ENCODE data around the gene HDLBP.

Gene HDLBP

GRCh38 chr2:241315093-241315878 lies at the start of gene HDLBP:
HDLBP (minus strand) TSS chr2:241315672; CDS start chr2:241266869, 48,803 bp downstream.
- in situ Hi-C loops (cut with MboI; ENCODE audit: low sequenced_read_pairs), result no loop called here

DNA sequence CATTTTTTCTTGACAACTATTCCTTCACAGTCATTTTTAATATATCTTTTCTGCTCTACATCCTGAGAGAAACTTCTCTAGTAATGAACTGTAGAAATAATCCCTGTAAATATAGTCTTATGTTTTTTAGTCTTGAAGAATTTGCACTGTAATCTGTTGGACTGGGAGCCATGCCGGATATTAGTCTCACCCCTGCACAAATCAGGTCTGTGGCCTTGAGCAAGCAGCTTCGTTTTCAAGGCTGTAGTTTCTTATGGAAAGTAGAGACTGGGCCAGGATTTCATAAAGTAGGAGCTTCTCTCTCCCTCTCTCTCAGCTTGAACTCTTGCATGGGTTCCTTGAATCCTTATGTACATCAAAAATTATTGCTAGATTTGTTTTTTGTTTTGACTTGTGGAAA lies 49.3 kb upstream of the HDLBP start:
- in situ Hi-C loops (cut with MboI; ENCODE audit: low sequenced_read_pairs), result no loop called here

GRCh38 chr2:241363426-241363825 lies 48.0 kb upstream of the HDLBP start:
- in situ Hi-C loops (cut with MboI; ENCODE audit: low sequenced_read_pairs), result no loop called here

GRCh38 chr2:241359481-241360045 lies 44.1 kb upstream of the HDLBP start:
- in situ Hi-C loops (cut with MboI; ENCODE audit: low sequenced_read_pairs), result no loop called here

- in situ Hi-C loops (cut with MboI; ENCODE audit: low sequenced_read_pairs), result no loop called here
Measured at GRCh38 chr2:241358470-241358869, 43.0 kb upstream of the HDLBP start.

DNA sequence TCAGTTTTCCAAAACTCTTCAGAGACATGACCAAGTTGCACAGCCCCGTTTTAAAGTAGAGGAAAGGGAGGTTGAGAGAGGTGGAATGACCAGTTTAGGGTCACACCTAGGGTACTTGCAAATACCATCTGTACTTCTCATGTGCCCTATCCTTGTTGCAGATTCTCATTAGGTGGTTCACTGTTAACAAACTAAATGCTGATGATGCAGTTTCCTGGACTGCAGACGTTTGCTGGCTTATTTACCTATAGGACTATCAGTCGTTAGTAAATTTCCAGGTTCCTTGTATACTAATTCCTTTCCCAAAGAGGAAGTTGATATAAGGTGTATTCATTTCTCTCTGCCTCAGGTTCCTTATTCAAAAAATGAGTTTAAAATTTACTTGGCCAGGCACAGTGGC lies 42.1 kb upstream of the HDLBP start:
- in situ Hi-C loops (cut with MboI; ENCODE audit: low sequenced_read_pairs), result no loop called here

DNA sequence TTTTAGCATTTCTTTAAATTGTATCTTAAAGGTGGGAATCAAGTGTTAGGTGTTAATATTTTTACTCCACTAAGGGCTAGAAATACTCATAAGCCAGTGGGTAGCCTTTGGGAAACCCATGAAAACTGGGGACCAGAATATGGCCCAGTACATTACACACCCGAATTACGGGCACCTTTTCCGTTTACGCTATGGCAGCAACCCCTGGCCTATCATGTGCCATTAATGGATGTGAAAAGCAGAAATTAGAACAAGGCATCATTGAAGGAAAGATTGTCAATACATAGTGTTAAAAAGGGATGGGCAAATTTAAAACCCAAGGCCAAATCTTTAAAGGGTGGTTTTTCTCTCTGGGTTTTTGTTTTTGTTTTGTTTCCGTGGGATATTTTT lies 41.4 kb upstream of the HDLBP start:
- in situ Hi-C loops (cut with MboI; ENCODE audit: low sequenced_read_pairs), result no loop called here

GRCh38 chr2:241355983-241356870 lies 40.8 kb upstream of the HDLBP start, which contains the start of gene FARP2:
FARP2 (plus strand) TSS chr2:241356285; CDS start chr2:241373108, 16,823 bp downstream.
- in situ Hi-C loops (cut with MboI; ENCODE audit: low sequenced_read_pairs), result no loop called here

- in situ Hi-C loops (cut with MboI; ENCODE audit: low sequenced_read_pairs), result no loop called here
Measured at GRCh38 chr2:241354668-241355658, 39.5 kb upstream of the HDLBP start.

GRCh38 chr2:241352227-241352626 lies 36.8 kb upstream of the HDLBP start:
- in situ Hi-C loops (cut with MboI; ENCODE audit: low sequenced_read_pairs), result no loop called here

- in situ Hi-C loops (cut with MboI; ENCODE audit: low sequenced_read_pairs), result no loop called here
Measured at GRCh38 chr2:241351640-241352031, 36.2 kb upstream of the HDLBP start.

DNA sequence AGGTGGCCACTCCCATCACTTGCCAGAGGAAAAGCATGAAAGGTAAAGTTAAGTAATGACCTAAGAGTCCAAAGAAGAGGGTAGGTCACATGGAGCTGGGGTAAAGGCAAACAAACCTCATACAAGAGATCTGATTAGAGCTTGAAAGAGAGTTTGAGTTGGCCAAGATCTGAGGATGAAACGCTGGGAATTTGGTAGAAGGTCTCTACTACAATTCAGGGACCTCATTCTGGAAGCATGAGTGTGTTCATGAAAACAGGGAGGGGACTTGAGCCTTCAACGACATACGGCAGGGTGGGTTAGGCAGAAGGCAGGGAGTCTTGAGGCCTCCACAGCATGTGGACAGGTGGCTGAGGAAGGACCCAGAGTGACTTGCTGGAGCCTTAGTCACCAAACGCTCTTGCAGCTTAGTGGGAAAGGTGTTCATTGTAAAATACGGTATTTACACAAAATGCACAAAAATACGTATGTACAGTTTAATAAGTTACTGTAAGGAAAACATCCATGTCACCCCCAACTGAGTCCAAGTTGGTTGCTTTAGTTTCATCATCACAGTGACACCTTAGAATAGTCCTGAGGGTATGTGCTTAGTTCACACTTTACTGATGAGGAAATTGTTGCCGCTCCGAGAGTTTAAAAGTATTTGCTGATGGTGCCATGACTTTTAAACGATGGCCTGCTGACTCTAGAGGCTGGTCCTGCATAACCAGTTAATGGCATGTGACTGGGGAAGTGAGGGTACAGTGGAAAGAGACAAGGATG lies 35.6 kb upstream of the HDLBP start:
- in situ Hi-C loops (cut with MboI; ENCODE audit: low sequenced_read_pairs), result no loop called here

DNA sequence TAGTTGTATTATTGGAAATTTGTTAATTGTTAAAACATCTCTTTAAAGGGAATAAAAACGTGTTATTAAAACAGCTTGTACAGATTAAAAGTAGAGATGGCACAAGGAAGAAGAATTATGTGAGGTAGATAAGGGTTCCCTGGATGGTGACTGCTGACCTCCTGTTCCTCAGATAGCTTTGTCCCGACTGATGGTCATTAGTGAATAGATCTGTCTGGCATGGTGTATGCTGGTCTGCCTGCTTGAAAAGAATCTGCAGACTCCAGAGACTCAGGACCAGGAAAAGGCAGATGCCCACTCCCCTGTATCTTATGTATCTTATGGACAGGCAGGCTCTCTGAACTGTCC lies 35.0 kb upstream of the HDLBP start:
- in situ Hi-C loops (cut with MboI; ENCODE audit: low sequenced_read_pairs), result no loop called here

DNA sequence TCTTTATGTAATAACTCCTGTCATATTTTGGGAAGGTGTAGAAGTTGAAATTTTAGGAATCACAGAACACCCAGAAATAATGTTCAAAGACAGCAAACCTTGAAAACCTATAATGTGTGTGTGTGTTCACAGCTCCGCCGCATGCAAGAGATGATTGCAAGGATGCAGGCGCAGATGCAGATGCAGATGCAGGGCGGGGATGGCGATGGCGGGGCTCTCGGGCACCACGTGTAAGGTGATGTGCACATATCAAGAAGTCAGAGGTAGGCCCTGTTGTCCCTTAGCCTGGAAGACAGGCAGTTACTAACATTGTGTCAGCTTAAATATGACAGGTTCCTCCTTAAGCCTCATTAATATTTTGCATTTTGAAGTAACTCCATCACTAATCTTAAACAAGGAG lies 34.5 kb upstream of the HDLBP start:
- in situ Hi-C loops (cut with MboI; ENCODE audit: low sequenced_read_pairs), result no loop called here

GRCh38 chr2:241344925-241345651 lies 29.6 kb upstream of the HDLBP start:
- in situ Hi-C loops (cut with MboI; ENCODE audit: low sequenced_read_pairs), result no loop called here

- in situ Hi-C loops (cut with MboI; ENCODE audit: low sequenced_read_pairs), result no loop called here
Measured at GRCh38 chr2:241340631-241341163, 25.2 kb upstream of the HDLBP start.

- in situ Hi-C loops (cut with MboI; ENCODE audit: low sequenced_read_pairs), result no loop called here
Measured at GRCh38 chr2:241339839-241340630, 24.6 kb upstream of the HDLBP start.

GRCh38 chr2:241334813-241335212 lies 19.3 kb upstream of the HDLBP start:
- in situ Hi-C loops (cut with MboI; ENCODE audit: low sequenced_read_pairs), result no loop called here

Measured in HL-60/S4 (cell line).